ENCODE data around the gene SLC24A4. TPM values are rescaled to one million over a fixed set of nuclear protein-coding genes. Genes with fewer than 3 reads are reported as not detected.

Gene SLC24A4
- polyA plus RNA-seq, 1 donor (not counting 4 experiments of a cell fraction or from before 2014, with no cell fraction given): 0.10 TPM

DNA sequence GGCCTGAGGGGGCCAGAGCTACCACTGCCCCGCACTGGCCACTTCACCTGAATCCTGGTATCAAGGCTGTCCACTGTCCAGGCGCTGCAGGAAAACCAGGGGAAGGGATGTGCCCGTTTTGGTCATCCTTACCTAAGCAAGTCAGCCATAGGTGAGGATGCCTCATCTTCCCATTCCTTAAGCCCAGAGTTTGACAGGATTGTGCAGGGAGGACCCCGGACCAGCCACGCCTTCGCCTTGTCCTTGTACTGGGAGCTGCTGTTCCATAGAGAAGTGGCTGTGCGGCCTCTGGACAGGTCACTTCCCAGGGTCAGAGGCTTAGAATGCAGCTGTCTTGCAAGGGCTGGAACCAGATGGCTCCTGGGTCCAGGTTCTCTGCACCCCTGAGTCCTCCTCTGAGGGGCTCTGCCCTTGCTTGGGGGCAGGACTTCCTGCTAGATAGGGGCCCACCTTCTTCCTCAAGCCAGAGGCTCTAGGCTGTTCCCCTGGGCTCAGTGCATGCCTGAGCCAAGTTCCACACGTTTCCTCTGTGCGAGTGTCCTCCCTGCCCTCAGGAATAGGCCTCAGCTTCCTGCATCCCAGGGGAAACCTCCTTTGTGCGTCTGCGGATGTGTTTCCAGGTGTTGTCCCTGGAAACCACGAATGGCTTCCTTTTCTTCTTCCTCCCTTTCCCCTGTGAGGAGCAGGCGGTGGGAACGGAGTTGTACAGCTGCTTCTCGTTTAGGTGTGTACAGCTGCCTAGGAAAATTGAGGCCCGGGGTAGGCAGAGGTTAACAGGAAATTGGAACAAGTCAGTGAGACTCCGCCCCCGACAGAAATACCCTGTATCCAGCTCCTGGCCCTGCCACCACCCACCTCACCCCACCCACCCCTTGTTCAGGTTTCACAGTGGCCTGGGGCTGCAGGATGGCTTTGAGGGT is 136.3 kb downstream of the SLC24A4 start:
- Histone ChIP-seq H3K4me1 (ENCODE audit: control insufficient read depth, extremely low read depth, insufficient read depth, low read length) (peaks cover 10% of the 10 kb centered on the region), H3K9me3 (ENCODE audit: control insufficient read depth, low read depth, low read length) (no peaks in the 10 kb centered on the region), H3K4me3 (ENCODE audit: control insufficient read depth in 2 of 3, extremely low read depth in 1 of 3, insufficient read depth in 2 of 3, low read depth in 1 of 3, low read length in 3 of 3) (no peak overlapping the region), H4K20me1 (ENCODE audit: control insufficient read depth, extremely low read depth, insufficient read depth, low read length) (no peaks in the 10 kb centered on the region), H3K9ac (ENCODE audit: control insufficient read depth, extremely low read depth, insufficient read depth, low read length) (peak overlapping the region; percentile 22), H3K9me1 (ENCODE audit: control insufficient read depth, extremely low read depth, insufficient read depth, low read length) (no peaks in the 10 kb centered on the region), H3K36me3 (ENCODE audit: control insufficient read depth in 2 of 2, extremely low read depth in 1 of 2, insufficient read depth in 2 of 2, low read length in 2 of 2) (no peaks in the 10 kb centered on the region), H3K27me3 (ENCODE audit: control insufficient read depth, extremely low read depth, insufficient read depth, low read length) (no peaks in the 10 kb centered on the region), H3K4me2 (ENCODE audit: control insufficient read depth, extremely low read depth, insufficient read depth, low read depth, low read length) (peak overlapping the region; percentile 9), H2AFZ (ENCODE audit: control insufficient read depth, low read length) (peak overlapping the region; percentile 74), H3K27ac (ENCODE audit: control insufficient read depth, insufficient read depth, low read length) (no peak overlapping the region), H3K79me2 (ENCODE audit: control insufficient read depth, insufficient read depth, low read length) (no peaks in the 10 kb centered on the region)
- dilution Hi-C loops (cut with MboI; ENCODE audit: extremely low pct_ligation_motif_present, low sequenced_read_pairs): no loop called here
- no peak for DNase-seq (ENCODE audit: low read depth, low spot score)
- TF ChIP-seq, protein P1, sequence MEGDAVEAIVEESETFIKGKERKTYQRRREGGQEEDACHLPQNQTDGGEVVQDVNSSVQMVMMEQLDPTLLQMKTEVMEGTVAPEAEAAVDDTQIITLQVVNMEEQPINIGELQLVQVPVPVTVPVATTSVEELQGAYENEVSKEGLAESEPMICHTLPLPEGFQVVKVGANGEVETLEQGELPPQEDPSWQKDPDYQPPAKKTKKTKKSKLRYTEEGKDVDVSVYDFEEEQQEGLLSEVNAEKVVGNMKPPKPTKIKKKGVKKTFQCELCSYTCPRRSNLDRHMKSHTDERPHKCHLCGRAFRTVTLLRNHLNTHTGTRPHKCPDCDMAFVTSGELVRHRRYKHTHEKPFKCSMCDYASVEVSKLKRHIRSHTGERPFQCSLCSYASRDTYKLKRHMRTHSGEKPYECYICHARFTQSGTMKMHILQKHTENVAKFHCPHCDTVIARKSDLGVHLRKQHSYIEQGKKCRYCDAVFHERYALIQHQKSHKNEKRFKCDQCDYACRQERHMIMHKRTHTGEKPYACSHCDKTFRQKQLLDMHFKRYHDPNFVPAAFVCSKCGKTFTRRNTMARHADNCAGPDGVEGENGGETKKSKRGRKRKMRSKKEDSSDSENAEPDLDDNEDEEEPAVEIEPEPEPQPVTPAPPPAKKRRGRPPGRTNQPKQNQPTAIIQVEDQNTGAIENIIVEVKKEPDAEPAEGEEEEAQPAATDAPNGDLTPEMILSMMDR (optimal IDR thresholded peaks at IDR 0.05 in 1 of 3, IDR thresholded peaks at IDR 0.05 in 1 of 3, conservative IDR thresholded peaks at IDR 0.05 in 1 of 3; ENCODE audit: extremely low read depth in 1 of 3, insufficient read depth in 2 of 3, low read length in 3 of 3): no peak
- peak; percentile 76 for FAIRE-seq

DNA sequence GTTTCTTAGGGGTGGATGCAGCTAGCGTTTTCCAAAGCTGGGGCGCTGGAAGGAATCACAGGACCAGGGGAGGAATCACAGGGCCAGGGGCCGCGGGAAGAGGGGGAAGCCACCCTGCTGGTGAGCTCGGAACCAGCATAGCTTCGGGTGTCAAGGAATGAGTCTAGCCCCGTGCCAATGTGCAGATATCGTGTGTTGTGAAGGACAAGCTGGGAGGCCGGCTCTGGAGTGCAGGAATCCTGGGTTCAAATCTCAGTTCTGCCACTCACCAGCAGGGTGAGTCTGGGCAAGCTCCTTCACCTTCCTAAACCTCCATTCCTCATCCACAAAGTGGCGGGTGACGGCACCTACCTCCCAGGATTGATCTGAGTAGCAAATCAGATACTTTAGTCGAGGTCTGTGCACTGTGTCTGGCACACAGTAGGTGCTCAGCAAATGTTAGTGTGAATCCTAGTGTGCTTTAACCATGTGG is 137.0 kb downstream of the SLC24A4 start:
- DNase-seq (ENCODE audit: low read depth, low spot score): no peak
- H3K9me1 ChIP-seq (ENCODE audit: control insufficient read depth, extremely low read depth, insufficient read depth, low read length): no peaks in the 10 kb centered on the region
- H3K4me1 ChIP-seq (ENCODE audit: control insufficient read depth, extremely low read depth, insufficient read depth, low read length): peaks cover 10% of the 10 kb centered on the region
- no peaks in the 10 kb centered on the region for H3K27me3 ChIP-seq (ENCODE audit: control insufficient read depth, extremely low read depth, insufficient read depth, low read length)
- H3K36me3 ChIP-seq (ENCODE audit: control insufficient read depth in 2 of 2, extremely low read depth in 1 of 2, insufficient read depth in 2 of 2, low read length in 2 of 2): no peaks in the 10 kb centered on the region
- H3K9ac ChIP-seq (ENCODE audit: control insufficient read depth, extremely low read depth, insufficient read depth, low read length): no peak overlapping the region
- no peaks in the 10 kb centered on the region for H3K79me2 ChIP-seq (ENCODE audit: control insufficient read depth, insufficient read depth, low read length)
- H3K4me2 ChIP-seq (ENCODE audit: control insufficient read depth, extremely low read depth, insufficient read depth, low read depth, low read length): no peak overlapping the region
- no peak for TF ChIP-seq EZH2 (IDR thresholded peaks at IDR 0.05; ENCODE audit: low read length)
- TF ChIP-seq, protein P1 (optimal IDR thresholded peaks at IDR 0.05 in 1 of 3, IDR thresholded peaks at IDR 0.05 in 1 of 3, conservative IDR thresholded peaks at IDR 0.05 in 1 of 3; ENCODE audit: extremely low read depth in 1 of 3, insufficient read depth in 2 of 3, low read length in 3 of 3): peak in 2 of 3 experiments; percentile 11 to 42
- dilution Hi-C loops (cut with MboI; ENCODE audit: extremely low pct_ligation_motif_present, low sequenced_read_pairs): no loop called here
- H3K9me3 ChIP-seq (ENCODE audit: control insufficient read depth, low read depth, low read length): no peaks in the 10 kb centered on the region
- H3K4me3 ChIP-seq (ENCODE audit: control insufficient read depth in 2 of 3, extremely low read depth in 1 of 3, insufficient read depth in 2 of 3, low read depth in 1 of 3, low read length in 3 of 3): no peak overlapping the region
- FAIRE-seq: no peak
- H4K20me1 ChIP-seq (ENCODE audit: control insufficient read depth, extremely low read depth, insufficient read depth, low read length): no peaks in the 10 kb centered on the region
- H3K27ac ChIP-seq (ENCODE audit: control insufficient read depth, insufficient read depth, low read length): no peak overlapping the region
- peak overlapping the region; percentile 74 for H2AFZ ChIP-seq (ENCODE audit: control insufficient read depth, low read length)
